Effector memory CD4-positive, alpha-beta T cell (primary cell): ENCODE measurements around the gene NDRG3.
"Not testable (repeated sequence)": the region's sequence is repeated elsewhere in the genome, so short reads cannot be mapped to it uniquely, and the experiment has no call there.

Experiments
- DNase-seq, 3 donors: peaks; one replicate each; pipeline ENCODE4 v3.0.0-alpha.2; 2020
- H3K27ac ChIP-seq: 2 replicates; pipeline ENCODE4 v1.7.0; 2013; ENCODE audit warnings: mild to moderate bottlenecking, low read length, moderate library complexity; ENCODE audit not compliant: insufficient read depth, poor library complexity, severe bottlenecking
- H3K27me3 ChIP-seq: replicated peaks from 2 replicates; pipeline ENCODE4 v1.7.0; 2013; ENCODE audit warnings: mild to moderate bottlenecking, low read length; ENCODE audit not compliant: insufficient read depth, control insufficient read depth, poor library complexity, severe bottlenecking
- H3K36me3 ChIP-seq: 2 replicates; pipeline ENCODE4 v1.7.0; 2013; ENCODE audit warnings: mild to moderate bottlenecking, low read length, moderate library complexity; ENCODE audit not compliant: control insufficient read depth, insufficient read depth
- H3K4me1 ChIP-seq: 2 replicates; pipeline ENCODE4 v1.7.0; 2013; ENCODE audit warnings: low read length, mild to moderate bottlenecking; ENCODE audit not compliant: control insufficient read depth, insufficient read depth, poor library complexity, severe bottlenecking
- H3K4me3 ChIP-seq: 2 replicates; pipeline ENCODE4 v1.7.0; 2013; ENCODE audit warnings: low read length, low read depth, mild to moderate bottlenecking; ENCODE audit not compliant: insufficient read depth, poor library complexity, severe bottlenecking
- H3K9me3 ChIP-seq: 2 replicates; pipeline ENCODE4 v1.7.0; 2013; ENCODE audit warnings: mild to moderate bottlenecking, low read length, moderate library complexity; ENCODE audit not compliant: control insufficient read depth

The NDRG3 gene

DNA sequence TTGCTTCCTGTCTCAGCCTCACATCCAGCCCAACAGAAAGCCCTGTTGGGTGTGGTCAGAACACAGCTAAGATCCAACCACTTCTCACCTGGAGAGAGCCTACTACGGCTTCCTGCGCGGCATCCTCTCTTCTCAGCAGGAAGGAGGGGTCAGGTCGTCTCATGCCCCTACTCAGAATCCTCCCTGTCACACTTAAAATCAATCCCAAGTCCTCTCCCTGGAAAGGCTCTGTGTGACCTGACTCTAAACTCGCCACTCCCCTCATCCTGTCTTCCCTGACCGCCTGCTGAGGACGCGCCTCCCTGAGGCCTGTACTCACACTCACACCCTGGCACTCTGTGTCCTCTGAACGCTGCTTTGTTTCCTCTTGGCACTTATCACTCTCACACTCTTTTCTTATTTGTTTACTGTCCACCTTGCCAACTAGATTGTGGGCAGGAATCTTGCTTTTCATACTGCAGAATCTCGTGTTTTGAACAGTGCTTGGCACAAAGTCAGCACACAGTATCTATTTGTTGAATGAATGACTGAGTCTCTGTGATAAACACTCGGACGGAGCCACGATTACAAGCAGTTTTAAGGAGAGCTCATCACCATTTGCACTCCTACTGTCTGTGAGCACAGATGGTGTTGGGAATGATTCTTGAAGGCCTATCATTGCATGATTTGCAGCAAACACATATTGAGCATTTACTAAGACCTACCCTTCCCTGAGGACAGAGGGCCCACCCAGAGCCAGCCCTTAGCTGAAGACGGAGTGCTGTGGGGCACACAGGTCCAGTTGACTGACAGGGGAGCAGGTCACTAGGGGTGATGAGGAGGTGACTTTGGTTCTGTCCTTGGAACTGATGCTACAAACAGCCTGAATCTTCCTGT, 121.6 kb downstream of the NDRG3 start:
- H3K27ac ChIP-seq: no peak overlapping the region

DNA sequence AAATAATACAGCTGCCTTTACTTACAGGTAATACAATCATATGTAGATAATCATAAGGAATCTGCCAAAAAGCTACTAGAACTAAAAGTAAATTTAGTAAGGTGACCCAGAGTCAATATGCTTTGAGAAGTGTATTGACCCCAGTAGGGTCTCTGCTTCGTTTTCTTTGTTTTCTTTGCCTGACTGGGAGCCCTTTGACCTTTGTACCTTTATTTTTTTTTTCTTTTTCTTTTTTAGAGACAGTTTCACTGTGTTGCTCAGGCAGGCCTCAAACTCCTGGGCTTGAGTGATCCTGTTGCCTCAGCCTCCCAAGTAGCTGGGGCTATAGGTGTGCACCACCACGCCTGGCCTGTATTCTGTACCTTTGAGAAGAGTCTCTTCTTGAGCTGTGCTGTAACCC, 122.4 kb downstream of the NDRG3 start:
- H3K36me3 ChIP-seq: peaks cover 39% of the 10 kb centered on the region
- H3K27ac ChIP-seq: no peak overlapping the region
- H3K27me3 ChIP-seq: no peaks in the 10 kb centered on the region
- H3K4me1 ChIP-seq: no peaks in the 10 kb centered on the region
- no peak overlapping the region for H3K4me3 ChIP-seq
- no peak for DNase-seq
- no peaks in the 10 kb centered on the region for H3K9me3 ChIP-seq

More for the DNA sequence above, 121.6 kb downstream of the NDRG3 start:
- Histone ChIP-seq H3K4me3 (no peak overlapping the region), H3K9me3 (no peaks in the 10 kb centered on the region), H3K27me3 (no peaks in the 10 kb centered on the region), H3K36me3 (peaks cover 39% of the 10 kb centered on the region), H3K4me1 (no peaks in the 10 kb centered on the region)
- no peak for DNase-seq

DNA sequence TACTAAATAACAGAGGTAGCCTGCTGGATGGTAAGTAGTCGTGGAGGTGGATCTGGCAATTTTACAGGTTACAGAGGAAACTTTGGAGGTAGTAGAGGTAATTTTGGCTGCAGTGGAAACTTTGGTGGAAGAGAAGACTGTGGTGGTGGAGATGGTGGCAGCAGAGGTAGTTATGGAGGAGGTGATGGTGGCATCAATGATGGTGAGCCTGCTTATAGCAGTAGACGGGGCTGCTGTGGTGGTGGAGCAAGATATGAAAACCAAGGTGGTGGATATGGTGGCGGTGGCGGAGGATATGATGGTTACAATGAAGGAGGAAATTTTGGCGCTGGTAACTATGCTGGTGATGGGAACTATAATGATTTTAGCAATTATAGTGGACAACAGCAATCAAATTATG, 125.0 kb downstream of the NDRG3 start:
- Histone ChIP-seq H3K36me3 (peaks cover 23% of the 10 kb centered on the region), H3K4me3 (no peak overlapping the region), H3K4me1 (no peaks in the 10 kb centered on the region), H3K9me3 (no peaks in the 10 kb centered on the region), H3K27me3 (no peaks in the 10 kb centered on the region), H3K27ac (no peak overlapping the region)
- no peak for DNase-seq

GRCh38 chr20:36614781-36615557, 130.9 kb downstream of the NDRG3 start:
- Histone ChIP-seq H3K27ac (no peak overlapping the region), H3K36me3 (peaks cover 53% of the 10 kb centered on the region), H3K4me3 (no peak overlapping the region), H3K9me3 (no peaks in the 10 kb centered on the region), H3K27me3 (no peaks in the 10 kb centered on the region), H3K4me1 (no peaks in the 10 kb centered on the region)
- no peak for DNase-seq

DNA sequence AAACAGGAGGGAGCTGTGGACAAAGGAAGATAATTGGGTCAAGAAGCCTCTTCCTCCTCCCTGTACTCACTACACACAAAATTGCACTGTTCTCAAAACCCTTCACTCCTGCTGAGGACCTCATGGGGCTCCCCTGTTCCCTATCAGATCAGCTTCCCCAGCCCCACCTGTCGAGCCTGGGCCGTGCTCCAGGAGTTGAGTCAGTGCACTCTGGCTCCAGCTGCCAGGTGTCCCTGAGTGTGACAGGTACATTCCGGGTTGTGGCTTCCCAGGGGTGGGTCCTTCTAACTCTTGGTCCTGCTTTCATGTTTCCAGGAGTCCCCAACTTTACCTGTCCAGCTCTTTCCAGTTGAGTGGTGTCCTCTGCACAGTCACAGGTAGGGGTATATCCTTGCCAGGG, 131.9 kb downstream of the NDRG3 start:
- no peaks in the 10 kb centered on the region for H3K4me1 ChIP-seq
- no peak overlapping the region for H3K27ac ChIP-seq
- H3K4me3 ChIP-seq: no peak overlapping the region
- DNase-seq: no peak
- no peaks in the 10 kb centered on the region for H3K9me3 ChIP-seq
- no peaks in the 10 kb centered on the region for H3K27me3 ChIP-seq
- H3K36me3 ChIP-seq: peaks cover 63% of the 10 kb centered on the region

DNA sequence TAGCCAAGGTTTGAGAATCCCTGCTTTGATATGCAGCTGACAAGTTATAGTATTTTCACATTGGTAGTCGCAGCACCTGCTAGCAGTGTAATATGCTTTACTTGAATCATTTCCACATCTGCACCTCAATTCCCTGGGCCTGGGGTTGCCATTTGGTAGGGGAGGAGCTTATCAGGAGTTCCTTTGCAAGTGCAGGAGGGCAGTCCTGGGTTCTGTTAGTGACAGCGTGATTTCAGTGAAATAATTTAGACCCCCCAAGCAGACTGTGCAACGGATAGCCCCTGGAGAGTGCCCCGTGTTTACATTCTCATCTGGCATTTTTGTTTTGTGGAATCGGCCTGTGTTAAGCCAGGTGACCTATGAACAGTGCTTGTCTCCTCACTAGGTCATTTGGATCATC, 134.3 kb downstream of the NDRG3 start:
- Histone ChIP-seq H3K27ac (no peak overlapping the region), H3K4me1 (peaks cover 12% of the 10 kb centered on the region), H3K36me3 (peaks cover 76% of the 10 kb centered on the region), H3K4me3 (no peak overlapping the region), H3K27me3 (no peaks in the 10 kb centered on the region), H3K9me3 (no peaks in the 10 kb centered on the region)
- DNase-seq: no peak

DNA sequence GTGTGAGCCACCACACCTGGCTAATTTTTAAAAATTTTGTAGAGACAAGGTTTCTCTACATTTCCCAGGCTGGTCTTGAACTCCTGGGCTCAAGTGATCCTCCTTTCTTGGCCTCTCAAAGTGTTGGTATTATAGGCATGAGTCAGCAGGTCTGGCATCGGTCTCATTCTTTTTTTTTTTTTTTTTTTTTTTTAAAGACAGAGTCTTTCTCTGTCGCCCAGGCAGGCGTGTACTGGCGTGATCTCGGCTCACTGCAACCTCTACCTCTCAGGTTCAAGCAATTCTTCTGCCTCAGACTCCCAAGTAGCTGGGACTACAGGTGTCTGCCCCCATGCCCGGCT, 137.5 kb downstream of the NDRG3 start:
- not testable (repeated sequence) for H3K27me3 ChIP-seq

GRCh38 chr20:36607586-36608387, 138.1 kb downstream of the NDRG3 start:
- Histone ChIP-seq H3K36me3 (peaks cover 46% of the 10 kb centered on the region), H3K27ac (peak overlapping the region; percentile 46), H3K4me3 (no peak overlapping the region), H3K4me1 (peaks cover 14% of the 10 kb centered on the region), H3K9me3 (no peaks in the 10 kb centered on the region), H3K27me3 (no peaks in the 10 kb centered on the region)
- no peak for DNase-seq

More for the DNA sequence above, 137.5 kb downstream of the NDRG3 start:
- not testable (repeated sequence) for H3K27ac ChIP-seq, H3K4me3 ChIP-seq, DNase-seq, H3K9me3 ChIP-seq
- H3K36me3 ChIP-seq: peaks cover 51% of the 10 kb centered on the region
- peaks cover 14% of the 10 kb centered on the region for H3K4me1 ChIP-seq

DNA sequence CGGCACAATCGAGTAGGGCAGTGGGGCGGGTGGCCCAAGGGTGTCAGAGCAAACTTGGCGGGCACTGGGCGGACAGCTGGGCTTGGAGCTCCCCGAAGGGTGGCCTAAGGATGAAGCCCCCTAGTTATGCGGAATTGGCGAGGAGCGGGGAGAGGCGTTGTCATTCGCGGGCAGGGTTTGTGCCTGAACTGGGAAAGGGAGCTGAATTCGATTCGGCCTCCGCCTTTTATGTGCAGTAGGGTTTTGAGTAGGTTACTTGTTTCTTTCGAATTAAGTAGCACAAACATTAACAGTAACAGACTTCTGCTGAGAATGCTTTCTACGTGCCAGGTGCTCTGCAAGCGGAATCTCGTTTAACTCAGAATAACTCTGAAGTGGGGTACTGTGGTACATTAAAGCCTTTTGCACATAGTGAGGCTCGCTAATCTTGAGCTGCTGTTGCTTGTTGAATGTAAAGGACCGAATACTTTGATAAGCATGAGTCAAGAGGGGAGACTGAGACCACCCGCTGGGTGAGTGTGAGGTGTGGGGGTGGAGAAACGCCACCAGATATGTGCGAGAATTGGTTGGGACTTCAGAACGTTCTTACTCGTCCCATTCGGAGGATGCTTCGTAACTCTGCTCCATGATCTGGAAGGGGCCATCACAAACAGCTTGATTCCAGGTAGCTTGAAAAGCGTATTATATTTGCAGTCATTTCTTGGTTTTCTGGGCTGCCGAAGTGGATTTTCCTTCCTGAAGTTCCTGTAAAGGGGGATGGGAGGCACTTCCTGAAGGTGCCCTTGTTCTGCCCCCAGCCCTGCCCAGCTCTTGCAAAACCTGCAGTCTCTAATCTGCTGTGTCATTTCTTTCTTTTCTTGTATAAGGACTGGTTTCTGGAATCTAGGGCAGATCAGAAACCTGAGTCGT, 139.5 kb downstream of the NDRG3 start:
- peaks cover 14% of the 10 kb centered on the region for H3K4me1 ChIP-seq
- peak overlapping the region; percentile 92 for H3K27ac ChIP-seq
- H3K9me3 ChIP-seq: no peaks in the 10 kb centered on the region
- no peaks in the 10 kb centered on the region for H3K27me3 ChIP-seq
- DNase-seq: no peak
- H3K36me3 ChIP-seq: peaks cover 33% of the 10 kb centered on the region
- peak overlapping the region; percentile 92 for H3K4me3 ChIP-seq
